ENCODE results near the gene CCDC6.
"Not testable (repeated sequence)": the region's sequence is repeated elsewhere in the genome, so short reads cannot be mapped to it uniquely, and the experiment has no call there.

CCDC6 gene

GRCh38 chr10:59885430-59886134 lies 20.8 kb downstream of the CCDC6 start:
- DNase-seq (ENCODE audit: low read depth): no peak
- H3K4me3 ChIP-seq (ENCODE audit: control insufficient read depth, low read depth, low read length): no peak overlapping the region
- TF ChIP-seq CTCF (IDR thresholded peaks at IDR 0.05; ENCODE audit: control insufficient read depth, insufficient read depth, low read depth, low read length, missing control alignments): no peak

GRCh38 chr10:59884893-59885292 lies 21.5 kb downstream of the CCDC6 start:
- H3K4me3 ChIP-seq (ENCODE audit: control insufficient read depth, low read depth, low read length); DNase-seq (ENCODE audit: low read depth): not testable (repeated sequence)

GRCh38 chr10:59881640-59882039 lies 24.7 kb downstream of the CCDC6 start:
- no peak for TF ChIP-seq CTCF (IDR thresholded peaks at IDR 0.05; ENCODE audit: control insufficient read depth, insufficient read depth, low read depth, low read length, missing control alignments)
- no peak overlapping the region for H3K4me3 ChIP-seq (ENCODE audit: control insufficient read depth, low read depth, low read length)
- DNase-seq (ENCODE audit: low read depth): no peak

- TF ChIP-seq CTCF (IDR thresholded peaks at IDR 0.05; ENCODE audit: control insufficient read depth, insufficient read depth, low read depth, low read length, missing control alignments): no peak
- DNase-seq (ENCODE audit: low read depth): no peak
- H3K4me3 ChIP-seq (ENCODE audit: control insufficient read depth, low read depth, low read length): no peak overlapping the region
Observed at GRCh38 chr10:59880971-59881510, 25.3 kb downstream of the CCDC6 start.

- DNase-seq (ENCODE audit: low read depth): no peak
- no peak for TF ChIP-seq CTCF (IDR thresholded peaks at IDR 0.05; ENCODE audit: control insufficient read depth, insufficient read depth, low read depth, low read length, missing control alignments)
- no peak overlapping the region for H3K4me3 ChIP-seq (ENCODE audit: control insufficient read depth, low read depth, low read length)
Observed at GRCh38 chr10:59880019-59880717, 26.2 kb downstream of the CCDC6 start.

GRCh38 chr10:59879363-59879913 lies 26.9 kb downstream of the CCDC6 start:
- no peak overlapping the region for H3K4me3 ChIP-seq (ENCODE audit: control insufficient read depth, low read depth, low read length)
- TF ChIP-seq CTCF (IDR thresholded peaks at IDR 0.05; ENCODE audit: control insufficient read depth, insufficient read depth, low read depth, low read length, missing control alignments): no peak
- DNase-seq (ENCODE audit: low read depth): no peak

- no peak for TF ChIP-seq CTCF (IDR thresholded peaks at IDR 0.05; ENCODE audit: control insufficient read depth, insufficient read depth, low read depth, low read length, missing control alignments)
- H3K4me3 ChIP-seq (ENCODE audit: control insufficient read depth, low read depth, low read length): no peak overlapping the region
- no peak for DNase-seq (ENCODE audit: low read depth)
Observed at GRCh38 chr10:59878915-59879314, 27.4 kb downstream of the CCDC6 start.

Data from AG09309 (cell line).